Loucy (cell line): ENCODE data around the gene GJA8.

Experiments
- CTCF ChIP-seq: fragments of 200-600 bp; sonication (generic); conservative IDR thresholded peaks from 2 replicates; pipeline ENCODE4 v1.5.1; 2014; ENCODE audit warnings: mild to moderate bottlenecking, antibody characterized with exemption, low read length
- EZH2phosphoT487 ChIP-seq: fragments of 200-600 bp; IDR thresholded peaks from 2 replicates; pipeline ENCODE4 v1.6.1; 2018; ENCODE audit warnings: antibody characterized with exemption, mild to moderate bottlenecking, moderate library complexity, borderline replicate concordance

GRCh38 chr1:147878022-147878421 is 24.6 kb upstream of the GJA8 start:
- no peak for TF ChIP-seq CTCF
- TF ChIP-seq EZH2phosphoT487, result no peak
